NCI-H446 (cell line): ENCODE data around the gene DCUN1D3.
"Not testable (repeated sequence)": the region's sequence is repeated elsewhere in the genome, so short reads cannot be mapped to it uniquely, and the experiment has no call there.

Experiments
- DNase-seq, 2 experiments: peaks; one replicate each; lab custom pipeline; 2025; lab: John Stamatoyannopoulos, UW

Gene DCUN1D3

DNA sequence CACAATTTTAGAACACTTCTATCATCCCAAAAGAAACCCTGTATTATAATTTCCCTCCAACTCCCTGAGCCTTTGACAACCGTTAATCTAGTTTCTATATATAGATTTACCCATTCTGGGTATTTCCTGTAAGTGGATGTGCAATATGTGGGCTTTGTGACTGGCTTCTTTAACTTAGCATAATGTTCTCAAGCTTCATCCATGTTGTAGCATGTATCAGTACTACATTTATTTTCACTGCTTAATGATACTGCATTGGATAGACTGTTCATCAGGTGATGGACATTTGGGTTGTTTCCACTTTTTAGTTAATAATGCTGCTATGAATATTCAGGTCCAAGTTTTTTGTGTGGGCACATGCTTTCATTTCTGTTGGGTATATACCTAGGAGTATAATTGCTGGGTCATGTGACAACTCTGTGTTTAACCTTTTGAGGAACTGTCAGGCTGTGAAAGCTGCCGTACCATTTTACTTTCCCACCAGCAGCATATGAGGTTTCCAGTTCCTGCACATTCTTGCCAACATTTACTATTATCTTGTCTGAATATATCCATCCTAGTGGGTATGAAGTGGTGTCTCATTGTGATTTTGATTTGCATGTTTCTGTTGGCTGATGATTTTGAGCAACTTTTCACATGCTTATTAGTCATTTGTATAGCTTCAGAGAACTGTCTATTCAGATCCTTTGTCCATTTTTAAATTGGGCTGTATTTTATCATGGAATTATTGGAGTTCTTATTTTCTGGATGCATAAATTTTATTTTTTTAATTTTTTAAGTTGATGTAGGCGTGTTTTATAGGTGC lies 77.4 kb downstream of the DCUN1D3 start:
- DNase-seq: no peak

DNA sequence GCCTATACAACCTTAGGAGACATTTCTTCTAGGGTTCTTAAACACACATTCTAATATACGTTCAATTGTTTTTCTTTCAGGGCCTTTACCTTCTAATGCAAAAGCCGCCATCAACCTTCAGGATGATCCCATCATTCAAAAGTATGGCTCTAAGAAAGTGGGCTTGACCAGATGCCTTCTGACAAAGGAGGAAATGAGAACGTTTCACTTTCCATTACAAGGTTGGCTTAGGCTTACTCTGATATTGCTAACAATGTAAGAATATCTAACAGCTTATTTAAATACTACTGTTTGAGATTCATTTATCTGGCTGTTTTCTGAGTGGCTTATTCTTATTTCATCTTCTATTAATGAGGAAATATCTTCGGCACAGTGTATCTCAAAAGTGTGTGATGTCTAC lies 78.5 kb downstream of the DCUN1D3 start:
- DNase-seq: no peak

DNA sequence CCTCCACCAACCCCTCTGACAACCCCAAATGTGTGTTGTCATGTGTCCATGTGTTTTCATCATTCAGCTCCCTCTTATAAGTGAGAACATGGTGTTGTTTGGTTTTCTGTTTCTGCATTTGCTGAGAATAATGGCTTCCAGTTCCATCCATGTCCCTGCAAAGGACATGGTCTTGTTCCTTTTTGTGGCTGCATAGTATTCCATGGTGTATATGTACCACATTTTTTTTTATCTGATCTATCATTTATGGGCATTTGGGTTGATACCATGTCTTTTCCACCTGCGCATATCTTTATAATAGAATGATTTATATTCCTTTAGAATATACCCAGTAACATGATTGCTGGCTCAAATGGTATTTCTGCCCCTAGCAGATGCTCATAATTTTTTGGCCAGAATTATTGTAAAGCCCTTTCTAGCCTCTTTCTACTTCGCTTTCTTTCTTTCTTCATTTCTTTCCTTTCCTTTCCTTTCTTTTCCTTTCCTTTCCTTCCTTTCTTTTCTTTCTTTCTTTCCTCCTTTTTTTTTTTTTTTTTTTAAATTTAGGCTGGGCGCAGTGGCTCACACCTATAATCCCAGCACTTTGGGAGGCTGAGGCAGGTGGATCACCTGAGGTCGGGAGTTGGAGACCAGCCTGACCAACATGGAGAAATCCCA lies 81.1 kb downstream of the DCUN1D3 start:
- no peak for DNase-seq

DNA sequence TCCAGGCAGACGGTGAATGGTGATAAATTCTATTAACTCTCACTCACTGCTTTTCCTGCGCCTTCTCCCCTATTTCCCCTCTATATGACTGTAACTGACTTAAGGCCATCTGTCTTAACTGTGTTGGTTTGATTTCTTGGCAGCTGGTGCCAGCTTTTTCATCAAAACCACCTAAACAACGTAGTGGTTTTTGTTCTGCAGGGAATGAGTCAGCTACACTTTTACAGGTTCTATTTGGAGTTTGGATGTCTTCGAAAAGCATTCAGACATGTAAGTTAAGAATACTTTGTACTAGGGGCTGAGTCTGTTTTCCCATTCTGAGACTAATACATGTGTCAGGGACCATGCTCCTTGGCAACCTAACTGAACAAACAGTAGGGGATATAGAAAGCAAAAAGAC lies 85.4 kb downstream of the DCUN1D3 start:
- DNase-seq: peak; percentile 33 to 56

DNA sequence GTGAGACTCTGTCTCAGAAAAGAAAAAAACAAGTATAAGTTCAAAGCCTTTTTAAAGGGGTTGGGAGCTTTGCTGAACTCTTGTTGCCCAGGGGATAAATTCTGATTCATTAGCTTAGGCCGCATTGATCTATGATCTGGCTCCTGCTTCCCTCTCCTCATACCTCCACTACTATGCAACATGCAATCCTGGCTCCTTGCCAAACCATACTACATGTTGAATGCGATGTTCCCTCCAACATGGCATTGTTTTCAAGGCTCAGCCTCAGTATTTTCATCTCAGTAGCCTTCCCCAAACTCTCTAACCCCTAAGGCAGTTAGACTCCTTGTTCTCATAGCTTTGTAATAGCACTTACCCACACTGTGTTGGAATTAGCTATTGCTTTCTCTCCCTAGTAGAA lies 87.6 kb downstream of the DCUN1D3 start:
- DNase-seq: no peak

DNA sequence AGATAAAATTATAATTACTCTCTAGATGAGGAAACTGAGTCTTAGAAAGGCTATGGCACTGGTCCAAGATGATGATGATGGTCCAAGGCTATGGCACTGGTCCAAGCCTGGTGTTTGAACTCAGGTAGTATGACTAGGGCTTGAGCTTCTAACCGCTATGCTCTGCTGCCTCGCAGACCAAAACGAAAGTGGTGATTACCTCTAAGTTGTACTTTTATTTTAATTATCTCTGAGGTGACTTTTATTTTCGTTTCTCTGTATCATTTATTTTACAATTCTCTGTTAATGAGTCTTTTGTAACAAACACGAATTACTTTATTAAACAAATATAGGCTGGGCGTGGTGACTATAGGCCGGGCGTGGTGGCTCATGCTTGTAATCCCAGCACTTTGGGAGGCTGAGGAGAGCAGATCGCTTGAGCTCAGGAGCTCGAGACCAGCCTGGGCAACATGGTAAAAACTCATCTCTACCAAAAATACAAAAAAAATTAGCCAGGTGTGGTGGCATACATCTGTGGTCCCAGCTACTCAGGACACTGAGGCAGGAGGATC lies 88.2 kb downstream of the DCUN1D3 start:
- DNase-seq: no peak

DNA sequence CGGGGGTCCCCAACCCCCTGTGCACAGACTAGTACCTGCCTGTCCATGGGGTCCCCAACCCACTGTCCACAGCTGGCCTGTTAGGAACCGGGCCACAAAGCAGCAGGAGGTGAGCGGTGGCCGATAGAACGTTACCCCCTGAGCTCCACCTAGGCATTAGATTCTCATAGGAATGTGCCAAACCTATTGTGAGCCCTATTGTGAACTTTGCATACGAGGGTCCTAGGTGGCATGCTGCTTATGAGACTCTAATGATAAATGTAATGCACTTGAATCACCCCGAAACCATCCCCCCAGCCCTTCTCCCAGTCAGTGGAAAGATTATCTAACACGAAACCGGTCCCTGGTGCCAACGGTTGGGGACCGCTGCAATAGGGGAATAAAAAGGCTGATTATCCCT lies 92.3 kb downstream of the DCUN1D3 start:
- no peak for DNase-seq

DNA sequence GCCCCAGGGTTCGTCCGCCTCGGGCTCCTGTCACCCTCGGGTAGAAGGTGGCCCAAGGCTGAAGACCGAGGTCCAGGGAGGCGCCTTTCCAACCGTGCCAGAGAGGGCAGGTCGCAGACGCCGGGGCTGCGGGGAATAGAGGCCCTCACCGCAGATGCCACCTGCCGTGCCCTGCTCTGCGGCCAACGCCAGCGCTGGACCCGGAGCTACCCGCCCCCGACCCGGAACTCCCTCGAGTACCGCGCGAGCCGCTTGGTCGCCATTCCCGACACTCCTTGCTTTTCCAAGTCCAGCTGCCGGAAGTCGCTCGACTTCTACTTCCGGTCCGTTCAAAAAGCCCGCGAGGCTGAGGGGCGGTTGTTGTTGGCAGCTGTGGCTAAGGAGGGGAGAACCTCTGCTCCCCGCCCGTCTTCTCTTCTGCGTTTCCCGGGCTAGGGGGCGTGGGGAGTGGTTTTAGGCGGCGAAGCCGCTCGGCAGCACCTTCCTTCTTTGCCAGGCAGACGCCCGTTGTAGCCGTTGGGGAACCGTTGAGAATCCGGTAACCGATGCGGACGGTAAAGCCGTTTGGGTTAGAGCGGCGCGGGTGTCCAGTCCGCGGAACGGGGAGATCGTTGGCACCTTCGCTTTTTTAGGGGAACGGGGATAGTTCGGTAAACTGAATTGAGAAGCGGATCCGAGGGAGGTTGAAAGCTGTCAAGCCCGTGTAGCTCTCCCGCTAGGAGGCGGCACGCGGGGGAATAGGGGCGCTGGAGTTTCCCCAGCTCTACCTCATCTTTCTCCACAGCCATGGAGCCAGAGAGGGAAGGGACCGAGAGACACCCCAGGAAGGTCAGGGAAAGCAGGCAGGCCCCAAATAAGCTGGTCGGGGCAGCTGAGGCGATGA lies 93.7 kb downstream of the DCUN1D3 start, which contains the start of the genes ERI2 and REXO5:
Gene ERI2, minus strand, starts transcription at position 305 of the 883 bp plus-strand sequence. Its CDS starts 42 bp downstream, at position 263.
Gene REXO5, plus strand, starts transcription at position 360 of the 883 bp plus-strand sequence. Its CDS starts 427 bp downstream, at position 787.
- peak; percentile 87 to 94 for DNase-seq

DNA sequence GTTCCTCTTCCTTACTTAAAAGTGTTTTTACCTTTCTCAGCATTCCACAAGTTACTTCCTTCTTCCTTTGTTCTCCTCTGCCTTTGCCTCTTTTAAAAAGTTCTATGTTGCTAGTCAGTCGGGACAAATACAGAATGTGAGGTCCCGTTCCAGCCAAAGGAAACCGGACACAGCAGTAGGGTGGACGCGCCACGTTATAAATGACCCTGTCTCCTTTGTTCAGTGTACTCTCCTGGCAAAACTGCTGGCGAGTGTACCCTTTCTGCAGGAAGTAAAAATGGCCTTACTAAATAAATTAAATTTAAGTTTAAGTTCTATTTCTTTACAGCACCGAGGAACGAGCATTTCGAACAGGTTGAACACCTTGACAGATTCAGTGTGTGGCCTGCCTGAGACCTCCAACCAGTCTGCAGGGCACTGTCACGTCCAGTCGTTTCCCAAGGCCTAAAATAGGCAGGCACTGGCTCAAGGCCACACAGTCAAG lies 94.4 kb downstream of the DCUN1D3 start:
- DNase-seq: not testable (repeated sequence)
